Breast epithelium (tissue), 3 donors: ENCODE data around the gene ALG2.

Experiments used
- CTCF ChIP-seq, 3 donors: fragments of 450-650 bp; IDR thresholded peaks; one replicate each; pipeline ENCODE4 v1.5.1; 2016 to 2017; ENCODE audit warnings: antibody characterized with exemption in 3 of 3, mild to moderate bottlenecking in 3 of 3, moderate library complexity in 3 of 3
- POLR2A ChIP-seq: fragments of 450-650 bp; IDR thresholded peaks from one replicate; pipeline ENCODE4 v1.6.1; 2016; ENCODE audit warnings: antibody characterized with exemption, mild to moderate bottlenecking, moderate library complexity

DNA sequence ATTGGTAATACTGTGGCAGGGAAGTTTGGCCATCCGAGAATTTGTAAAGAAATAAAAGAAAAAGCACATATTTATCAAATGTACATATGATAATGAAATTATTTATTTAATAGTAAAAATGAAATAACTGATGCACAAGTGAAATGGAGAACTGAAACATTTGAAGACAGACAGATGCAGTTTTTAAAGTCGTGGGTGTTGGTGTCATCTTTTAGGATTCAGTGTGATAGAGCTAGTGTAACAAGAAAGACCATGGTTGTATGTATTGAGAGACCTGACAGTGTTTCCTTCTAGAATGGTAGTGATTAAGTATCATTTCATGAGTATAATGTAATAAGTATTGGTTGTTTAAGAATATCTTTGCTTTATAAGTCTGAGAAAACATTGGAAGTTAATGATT is 2.7 kb upstream of the ALG2 start:
- TF ChIP-seq CTCF (IDR thresholded peaks at IDR 0.05) (no peak), POLR2A (no peak)
